Liver (tissue), 3 donors: ENCODE measurements around the gene POLDIP3.

Experiments
- ATF3 ChIP-seq: IDR thresholded peaks from 2 replicates; pipeline ENCODE4 v1.6.1; 2016; ENCODE audit warnings: antibody characterized with exemption
- CTCF ChIP-seq: fragments of 150-350 bp; IDR thresholded peaks from 2 replicates; pipeline ENCODE4 v1.5.1; 2017; ENCODE audit warnings: improper control_type of control experiment, low read depth, low read length; ENCODE audit not compliant: missing input control
- GABPA ChIP-seq, 2 donors: IDR thresholded peaks in 1 of 2; conservative IDR thresholded peaks in 1 of 2; 2 replicates each; pipeline ENCODE4 v1.6.1; 2016; ENCODE audit warnings: antibody characterized with exemption in 2 of 2, mild to moderate bottlenecking in 1 of 2, moderate library complexity in 1 of 2
- JUND ChIP-seq, 2 donors: IDR thresholded peaks; 2 replicates each; pipeline ENCODE4 v1.6.1; 2016; ENCODE audit warnings: antibody characterized with exemption in 2 of 2
- MAX ChIP-seq: IDR thresholded peaks from 2 replicates; pipeline ENCODE4 v1.6.1; 2016; ENCODE audit warnings: antibody characterized with exemption
- RAD21 ChIP-seq, 2 donors: IDR thresholded peaks; 2 replicates each; pipeline ENCODE4 v1.6.1; 2016; ENCODE audit warnings: antibody characterized with exemption in 2 of 2, mild to moderate bottlenecking in 2 of 2
- REST ChIP-seq: IDR thresholded peaks from 2 replicates; pipeline ENCODE4 v1.6.1; 2016; ENCODE audit warnings: antibody characterized with exemption, mild to moderate bottlenecking
- SP1 ChIP-seq: IDR thresholded peaks from 2 replicates; pipeline ENCODE4 v1.6.1; 2018; ENCODE audit warnings: antibody characterized with exemption, mild to moderate bottlenecking
- TAF1 ChIP-seq: conservative IDR thresholded peaks from 2 replicates; pipeline ENCODE4 v1.6.1; 2016; ENCODE audit warnings: antibody characterized with exemption, mild to moderate bottlenecking
- YY1 ChIP-seq: IDR thresholded peaks from 2 replicates; pipeline ENCODE4 v1.6.1; 2016; ENCODE audit warnings: antibody characterized with exemption, mild to moderate bottlenecking
- TF ChIP-seq, protein P1 (sequence below): IDR thresholded peaks from 2 replicates; pipeline ENCODE4 v1.6.1; 2016; ENCODE audit warnings: antibody characterized with exemption
- donor health status: healthy.
- donor health status: healthy.

DNA sequence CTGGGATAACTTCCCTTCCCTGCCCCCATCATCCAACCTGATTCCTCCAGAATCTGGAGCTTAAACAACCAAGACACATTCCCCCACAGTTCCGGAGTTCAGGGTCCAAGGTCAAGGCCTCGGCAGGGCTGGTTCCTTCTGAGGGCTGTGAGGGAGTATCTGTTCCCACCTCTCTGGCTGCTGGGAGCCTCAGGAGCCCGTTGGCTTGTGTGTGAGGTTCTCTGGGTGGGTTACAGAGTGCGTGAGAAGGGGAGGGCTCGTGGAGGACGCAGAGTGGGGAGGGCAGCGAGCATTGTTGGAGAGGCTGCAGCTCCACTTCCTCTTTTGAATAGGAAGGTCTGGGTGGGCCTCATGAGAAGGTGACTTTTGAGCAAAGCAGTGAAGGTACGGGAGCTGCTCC, 52.4 kb downstream of the POLDIP3 start:
- TF ChIP-seq CTCF: no peak
- no peak for TF ChIP-seq SP1
- TF ChIP-seq GABPA (IDR thresholded peaks at IDR 0.05 in 1 of 2, conservative IDR thresholded peaks at IDR 0.05 in 1 of 2): no peak
- TF ChIP-seq, protein P1, sequence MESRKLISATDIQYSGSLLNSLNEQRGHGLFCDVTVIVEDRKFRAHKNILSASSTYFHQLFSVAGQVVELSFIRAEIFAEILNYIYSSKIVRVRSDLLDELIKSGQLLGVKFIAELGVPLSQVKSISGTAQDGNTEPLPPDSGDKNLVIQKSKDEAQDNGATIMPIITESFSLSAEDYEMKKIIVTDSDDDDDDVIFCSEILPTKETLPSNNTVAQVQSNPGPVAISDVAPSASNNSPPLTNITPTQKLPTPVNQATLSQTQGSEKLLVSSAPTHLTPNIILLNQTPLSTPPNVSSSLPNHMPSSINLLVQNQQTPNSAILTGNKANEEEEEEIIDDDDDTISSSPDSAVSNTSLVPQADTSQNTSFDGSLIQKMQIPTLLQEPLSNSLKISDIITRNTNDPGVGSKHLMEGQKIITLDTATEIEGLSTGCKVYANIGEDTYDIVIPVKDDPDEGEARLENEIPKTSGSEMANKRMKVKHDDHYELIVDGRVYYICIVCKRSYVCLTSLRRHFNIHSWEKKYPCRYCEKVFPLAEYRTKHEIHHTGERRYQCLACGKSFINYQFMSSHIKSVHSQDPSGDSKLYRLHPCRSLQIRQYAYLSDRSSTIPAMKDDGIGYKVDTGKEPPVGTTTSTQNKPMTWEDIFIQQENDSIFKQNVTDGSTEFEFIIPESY: no peak
- TF ChIP-seq TAF1: no peak
- TF ChIP-seq REST: no peak
- TF ChIP-seq YY1: no peak
- no peak for TF ChIP-seq ATF3
- TF ChIP-seq JUND (IDR thresholded peaks at IDR 0.05): no peak
- TF ChIP-seq RAD21 (IDR thresholded peaks at IDR 0.05): no peak
- TF ChIP-seq MAX: no peak
